ENCODE measurements around the gene STAB1. TPM values are rescaled to one million over a fixed set of nuclear protein-coding genes. Genes with fewer than 3 reads are reported as not detected.

Gene STAB1
- total and polyA plus RNA-seq, 2 of the 8 experiments (the other 6 are each of a cell fraction or from before 2014, with no cell fraction given), result 1.0 to 1.9 TPM

- TF ChIP-seq TEAD4 (IDR thresholded peaks at IDR 0.05; ENCODE audit: low read depth, low read length) (no peak), TBP (IDR thresholded peaks at IDR 0.05; ENCODE audit: low read depth, low read length) (no peak), POU5F1 (IDR thresholded peaks at IDR 0.05; ENCODE audit: low read depth, low read length) (no peak), HDAC2 (IDR thresholded peaks at IDR 0.05; ENCODE audit: borderline replicate concordance in 1 of 2, low read depth in 2 of 2, low read length in 2 of 2) (no peak), POLR2AphosphoS5 (IDR thresholded peaks at IDR 0.05; ENCODE audit: low read depth, low read length) (no peak), PHF8 (conservative IDR thresholded peaks at IDR 0.05; ENCODE audit: low read depth, low read length) (no peak)
Measured at GRCh38 chr3:52456800-52457183, 38.3 kb upstream of the STAB1 start (continued).
